LoVo (cell line): ENCODE results near the gene GPATCH2L.

Experiments used
- DNase-seq: peaks from one replicate; pipeline ENCODE4 v3.0.0-alpha.2; 2016; ENCODE audit warnings: low spot score

GPATCH2L gene

DNA sequence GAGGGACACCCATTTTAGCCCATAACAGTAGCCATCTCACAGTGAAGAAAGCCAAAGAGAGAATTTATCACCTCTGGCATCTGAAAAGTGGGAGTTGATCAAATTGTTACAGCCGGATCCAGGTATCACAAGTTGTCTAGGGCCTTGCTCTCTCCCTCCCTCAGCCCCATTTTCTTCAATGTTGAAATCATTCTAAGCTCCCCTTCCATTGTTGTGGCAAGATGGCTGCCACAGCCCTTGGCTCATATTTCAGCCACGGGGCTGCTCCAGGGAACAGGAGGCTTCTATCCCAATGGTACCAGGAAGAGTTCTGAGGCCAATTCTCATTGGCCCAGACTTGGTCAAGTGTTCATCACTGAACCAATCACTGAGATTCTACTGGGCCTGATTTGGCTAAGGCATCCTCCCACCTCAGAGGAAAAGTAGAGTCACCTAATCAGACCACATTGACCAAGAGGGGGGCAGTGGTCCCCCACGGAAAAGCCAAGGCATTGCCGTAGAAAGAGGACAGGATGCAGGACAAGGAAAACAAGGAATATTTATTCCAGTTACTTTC is 106.2 kb downstream of the GPATCH2L start:
- DNase-seq, result no peak

DNA sequence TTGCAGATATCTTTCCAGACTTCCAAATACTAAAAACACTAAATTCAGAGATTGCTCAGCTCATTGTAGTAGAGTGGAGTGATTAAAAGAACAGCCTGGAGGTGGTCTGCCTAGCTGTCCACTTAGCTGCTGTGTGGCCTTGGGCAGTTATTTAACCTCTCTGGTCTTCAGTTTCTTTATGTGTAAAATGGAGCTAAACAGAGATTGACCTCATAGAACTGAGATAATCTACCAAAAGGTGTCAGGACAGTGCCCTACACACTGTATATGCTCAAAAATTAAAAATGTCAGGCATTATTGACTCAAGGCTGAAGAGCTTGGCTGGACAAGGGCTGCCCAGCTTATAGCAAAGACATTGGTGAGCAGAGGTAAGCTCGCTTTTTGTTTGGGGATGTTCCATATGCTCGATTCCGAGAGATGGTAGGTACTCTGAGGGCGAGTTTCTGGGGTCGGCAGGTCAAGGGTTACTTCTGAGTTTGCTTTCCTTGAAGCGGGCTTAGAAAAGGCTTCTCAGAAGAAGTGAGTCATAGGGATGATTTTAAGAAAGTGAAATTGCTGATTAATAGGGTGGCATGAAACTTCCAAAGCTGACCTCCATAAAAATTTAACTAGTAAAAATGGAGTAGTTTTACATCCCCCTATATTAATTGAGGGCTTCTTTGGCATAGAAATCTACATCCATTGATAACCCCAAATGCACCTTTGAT is 107.5 kb downstream of the GPATCH2L start:
- no peak for DNase-seq

DNA sequence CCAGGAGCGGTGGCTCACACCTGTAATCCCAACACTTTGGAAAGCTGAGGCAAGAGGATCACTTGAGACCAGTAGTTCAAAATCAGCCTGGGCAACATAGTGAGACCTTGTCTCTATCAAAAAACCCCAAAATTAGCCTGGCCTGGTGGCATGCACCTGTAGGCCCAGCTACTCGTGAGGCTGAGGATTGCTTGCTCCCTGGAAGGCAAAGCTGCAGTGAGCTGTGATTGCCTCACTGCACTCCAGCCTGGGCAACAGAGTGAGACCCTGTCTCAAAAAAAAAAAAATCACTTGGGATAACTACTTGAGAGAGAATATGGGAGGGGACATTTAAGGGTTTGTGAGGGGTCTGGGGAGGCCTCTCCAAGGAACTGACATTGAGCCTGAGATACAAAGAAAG is 109.0 kb downstream of the GPATCH2L start:
- DNase-seq, result no peak

DNA sequence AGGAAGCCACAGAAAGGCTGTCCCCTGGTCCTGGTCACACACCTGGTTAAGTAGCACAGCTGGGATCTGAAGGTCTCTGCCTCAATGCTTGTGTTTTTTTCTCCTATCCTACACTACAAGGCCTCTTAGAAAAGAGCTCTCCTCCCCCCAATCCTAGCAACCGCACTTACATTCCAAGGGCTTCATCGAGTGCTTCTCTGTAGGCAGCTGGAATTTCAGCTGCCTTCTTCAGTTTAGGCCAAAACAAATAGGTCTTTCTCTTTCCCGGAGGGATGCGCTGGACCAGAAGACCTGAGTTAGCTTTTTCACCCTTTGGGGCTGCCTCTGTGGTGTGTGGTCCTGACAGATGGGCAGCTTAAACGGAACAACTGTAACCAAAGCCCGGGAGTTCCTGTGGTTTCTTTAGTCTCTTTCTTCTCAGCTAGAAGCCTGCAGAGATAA is 109.7 kb downstream of the GPATCH2L start:
- no peak for DNase-seq

DNA sequence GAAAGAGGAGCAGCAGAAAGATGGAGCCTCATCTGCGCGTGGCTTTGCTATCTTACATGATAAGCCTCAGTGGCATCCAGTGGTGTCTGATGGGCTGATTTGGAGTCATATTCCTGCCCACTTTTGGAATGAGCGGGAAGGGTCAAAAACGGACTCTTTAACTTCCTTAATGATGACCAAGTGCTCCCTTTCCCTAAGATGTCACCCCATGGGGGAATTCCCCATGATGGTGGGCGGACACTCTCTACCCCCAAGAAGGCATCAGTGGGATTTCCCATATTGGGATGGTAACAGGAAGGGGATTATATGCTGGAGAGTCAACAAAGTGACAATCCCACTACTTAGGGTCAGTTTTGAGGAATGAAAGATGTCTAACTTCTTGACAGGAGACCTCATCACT is 110.9 kb downstream of the GPATCH2L start:
- DNase-seq, result no peak
